ENCODE data around the gene HTRA1.

HTRA1 gene

GRCh38 chr10:122454603-122455080, 6.7 kb upstream of the HTRA1 start, which contains the start of gene ARMS2:
Gene ARMS2 (plus strand): TSS chr10:122454653. CDS start chr10:122454728, 75 bp downstream.
- DNase-seq (ENCODE audit: low read depth in 2 of 2), result no peak

- no peak for DNase-seq (ENCODE audit: low read depth in 2 of 2)
These were observed 5.8 kb upstream of the HTRA1 start for GRCh38 chr10:122455376-122456079.

- DNase-seq (ENCODE audit: low read depth in 2 of 2), result no peak
These were observed 3.4 kb upstream of the HTRA1 start for GRCh38 chr10:122457934-122458333.

- DNase-seq (ENCODE audit: low read depth in 2 of 2), result no peak
These were observed 2.7 kb upstream of the HTRA1 start for GRCh38 chr10:122458693-122459092.

GRCh38 chr10:122459561-122460273, 1.6 kb upstream of the HTRA1 start:
- DNase-seq (ENCODE audit: low read depth in 2 of 2), result no peak

- DNase-seq (ENCODE audit: low read depth in 2 of 2), result no peak
These were observed 461 bp upstream of the HTRA1 start for GRCh38 chr10:122460891-122461293.

- no peak for DNase-seq (ENCODE audit: low read depth in 2 of 2)
These were observed 578 bp downstream of the HTRA1 start for GRCh38 chr10:122461729-122462532.

GRCh38 chr10:122462533-122463465, 1.4 kb downstream of the HTRA1 start:
- DNase-seq (ENCODE audit: low read depth in 2 of 2), result no peak

- no peak for DNase-seq (ENCODE audit: low read depth in 2 of 2)
These were observed 2.3 kb downstream of the HTRA1 start for GRCh38 chr10:122463466-122464249.

- no peak for DNase-seq (ENCODE audit: low read depth in 2 of 2)
These were observed 2.8 kb downstream of the HTRA1 start for GRCh38 chr10:122464250-122464510.

- DNase-seq (ENCODE audit: low read depth in 2 of 2), result no peak
These were observed 3.2 kb downstream of the HTRA1 start for GRCh38 chr10:122464586-122464985.

- no peak for DNase-seq (ENCODE audit: low read depth in 2 of 2)
These were observed 4.2 kb downstream of the HTRA1 start for GRCh38 chr10:122465401-122466040.

- no peak for DNase-seq (ENCODE audit: low read depth in 2 of 2)
These were observed 5.6 kb downstream of the HTRA1 start for GRCh38 chr10:122466951-122467381.

GRCh38 chr10:122467701-122468100, 6.3 kb downstream of the HTRA1 start:
- DNase-seq (ENCODE audit: low read depth in 2 of 2), result no peak

- no peak for DNase-seq (ENCODE audit: low read depth in 2 of 2)
These were observed 7.1 kb downstream of the HTRA1 start for GRCh38 chr10:122468307-122468925.

- DNase-seq (ENCODE audit: low read depth in 2 of 2), result no peak
These were observed 7.8 kb downstream of the HTRA1 start for GRCh38 chr10:122468926-122469781.

- no peak for DNase-seq (ENCODE audit: low read depth in 2 of 2)
These were observed 8.5 kb downstream of the HTRA1 start for GRCh38 chr10:122469848-122470247.

- no peak for DNase-seq (ENCODE audit: low read depth in 2 of 2)
These were observed 10.3 kb downstream of the HTRA1 start for GRCh38 chr10:122471531-122472177.
